AG04450 (cell line): ENCODE results near the gene RIPOR1. TPM values are rescaled to one million over a fixed set of nuclear protein-coding genes. Genes with fewer than 3 reads are reported as not detected.

ENCODE experiments used
- CTCF ChIA-PET: fragments of 300-600, 350-600 bp; formaldehyde crosslinking; extraction: SDS; loops from one replicate; lab custom pipeline; 2022; ENCODE audit warnings: antibody characterized with exemption, inconsistent platforms; lab: Charles Lee
- POLR2A ChIA-PET: fragments of 350-600 bp; formaldehyde crosslinking; extraction: SDS; loops from one replicate; lab custom pipeline; 2021; ENCODE audit warnings: antibody characterized with exemption, inconsistent platforms; lab: Yijun Ruan, JAX
- DNase-seq: peaks from one replicate; pipeline ENCODE4 v3.0.0-alpha.2; 2011; ENCODE audit warnings: low read depth, low spot score
- H3K27ac ChIP-seq: one replicate; pipeline ENCODE4 v1.5.1; 2012; ENCODE audit warnings: low read depth, low read length, control low read depth
- H3K27me3 ChIP-seq: one replicate; pipeline ENCODE4 v1.6.0; 2012; ENCODE audit warnings: low read length; ENCODE audit not compliant: control insufficient read depth, insufficient read depth
- H3K4me3 ChIP-seq: 2 replicates; pipeline ENCODE4 v1.5.1; 2011; ENCODE audit warnings: mild to moderate bottlenecking, low read depth, low read length, control low read depth
- H3K9me3 ChIP-seq: 2 replicates; pipeline ENCODE4 v1.5.1; 2012; ENCODE audit warnings: low read length; ENCODE audit not compliant: control insufficient read depth, insufficient read depth
- polyA minus RNA-seq: library from RNA; depleted of rRNA, polyadenylated mRNA; stranded (reverse); fragments of >200 nt; gene quantifications from 2 replicates; pipeline ENCODE4 v1.2.3, GENCODE V29; 2011; rRNA and poly(A)+ RNA removed
- polyA plus RNA-seq: library from polyadenylated mRNA; depleted of rRNA; stranded (reverse); fragments of >200 nt; gene quantifications from 2 replicates; pipeline ENCODE4 v1.2.3, GENCODE V29; 2011; rRNA removed
- TF ChIP-seq, protein P1 (sequence below): IDR thresholded peaks from 2 replicates; pipeline ENCODE4 v1.5.1; 2011; ENCODE audit warnings: low read depth, low read length, control low read depth, inconsistent platforms

Gene RIPOR1, protein sequence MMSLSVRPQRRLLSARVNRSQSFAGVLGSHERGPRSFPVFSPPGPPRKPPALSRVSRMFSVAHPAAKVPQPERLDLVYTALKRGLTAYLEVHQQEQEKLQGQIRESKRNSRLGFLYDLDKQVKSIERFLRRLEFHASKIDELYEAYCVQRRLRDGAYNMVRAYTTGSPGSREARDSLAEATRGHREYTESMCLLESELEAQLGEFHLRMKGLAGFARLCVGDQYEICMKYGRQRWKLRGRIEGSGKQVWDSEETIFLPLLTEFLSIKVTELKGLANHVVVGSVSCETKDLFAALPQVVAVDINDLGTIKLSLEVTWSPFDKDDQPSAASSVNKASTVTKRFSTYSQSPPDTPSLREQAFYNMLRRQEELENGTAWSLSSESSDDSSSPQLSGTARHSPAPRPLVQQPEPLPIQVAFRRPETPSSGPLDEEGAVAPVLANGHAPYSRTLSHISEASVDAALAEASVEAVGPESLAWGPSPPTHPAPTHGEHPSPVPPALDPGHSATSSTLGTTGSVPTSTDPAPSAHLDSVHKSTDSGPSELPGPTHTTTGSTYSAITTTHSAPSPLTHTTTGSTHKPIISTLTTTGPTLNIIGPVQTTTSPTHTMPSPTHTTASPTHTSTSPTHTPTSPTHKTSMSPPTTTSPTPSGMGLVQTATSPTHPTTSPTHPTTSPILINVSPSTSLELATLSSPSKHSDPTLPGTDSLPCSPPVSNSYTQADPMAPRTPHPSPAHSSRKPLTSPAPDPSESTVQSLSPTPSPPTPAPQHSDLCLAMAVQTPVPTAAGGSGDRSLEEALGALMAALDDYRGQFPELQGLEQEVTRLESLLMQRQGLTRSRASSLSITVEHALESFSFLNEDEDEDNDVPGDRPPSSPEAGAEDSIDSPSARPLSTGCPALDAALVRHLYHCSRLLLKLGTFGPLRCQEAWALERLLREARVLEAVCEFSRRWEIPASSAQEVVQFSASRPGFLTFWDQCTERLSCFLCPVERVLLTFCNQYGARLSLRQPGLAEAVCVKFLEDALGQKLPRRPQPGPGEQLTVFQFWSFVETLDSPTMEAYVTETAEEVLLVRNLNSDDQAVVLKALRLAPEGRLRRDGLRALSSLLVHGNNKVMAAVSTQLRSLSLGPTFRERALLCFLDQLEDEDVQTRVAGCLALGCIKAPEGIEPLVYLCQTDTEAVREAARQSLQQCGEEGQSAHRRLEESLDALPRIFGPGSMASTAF
- polyA plus RNA-seq (9.9 and 11.5 TPM in 2 replicates), polyA minus RNA-seq (17.7 and 28.8 TPM in 2 replicates)

DNA sequence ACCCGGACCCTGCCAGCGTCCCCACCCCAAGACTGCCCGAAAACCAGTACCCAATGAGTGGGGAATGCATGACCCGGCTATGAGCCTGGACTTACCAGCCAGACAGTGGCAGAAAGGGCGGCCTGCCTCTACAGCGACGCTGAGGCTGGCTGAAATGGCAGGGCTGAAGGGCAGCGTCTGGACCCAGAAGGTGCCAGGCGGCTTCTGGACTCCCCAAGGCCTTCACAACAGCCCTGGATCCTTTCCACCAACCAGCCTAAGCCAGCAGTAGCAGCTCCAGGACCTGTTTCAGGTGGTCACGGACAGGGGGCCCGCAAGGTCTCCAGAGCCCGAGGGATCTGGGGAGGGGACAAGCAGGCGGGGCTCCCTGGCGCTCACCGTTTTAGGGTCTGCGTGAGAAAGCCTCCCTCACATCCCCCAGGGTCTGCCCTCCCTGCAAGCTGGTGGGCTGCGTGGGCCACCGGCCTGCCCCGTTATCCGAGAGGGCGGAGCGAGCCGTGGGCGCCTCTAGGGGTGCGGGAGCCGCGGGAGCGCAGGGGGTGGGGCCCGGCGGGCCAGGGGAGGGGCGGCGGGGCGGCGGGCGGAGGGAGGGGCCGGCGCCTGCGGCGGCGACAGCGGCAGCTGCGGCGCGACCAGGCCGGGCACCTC lies at the start of gene RIPOR1:
Gene RIPOR1, plus strand, starts transcription at position 608 of the 648 bp plus-strand sequence. CDS start 9,618 bp downstream, outside the sequence.
- Histone ChIP-seq H3K9me3 (no peaks in the 10 kb centered on the region; the same call in 1 of the 2 replicates), H3K27me3 (no peaks in the 10 kb centered on the region), H3K4me3 (peak within 1 kb of the TSS; percentile 80), H3K27ac (peak within 1 kb of the TSS; percentile 80)
- TF ChIP-seq, protein P1, sequence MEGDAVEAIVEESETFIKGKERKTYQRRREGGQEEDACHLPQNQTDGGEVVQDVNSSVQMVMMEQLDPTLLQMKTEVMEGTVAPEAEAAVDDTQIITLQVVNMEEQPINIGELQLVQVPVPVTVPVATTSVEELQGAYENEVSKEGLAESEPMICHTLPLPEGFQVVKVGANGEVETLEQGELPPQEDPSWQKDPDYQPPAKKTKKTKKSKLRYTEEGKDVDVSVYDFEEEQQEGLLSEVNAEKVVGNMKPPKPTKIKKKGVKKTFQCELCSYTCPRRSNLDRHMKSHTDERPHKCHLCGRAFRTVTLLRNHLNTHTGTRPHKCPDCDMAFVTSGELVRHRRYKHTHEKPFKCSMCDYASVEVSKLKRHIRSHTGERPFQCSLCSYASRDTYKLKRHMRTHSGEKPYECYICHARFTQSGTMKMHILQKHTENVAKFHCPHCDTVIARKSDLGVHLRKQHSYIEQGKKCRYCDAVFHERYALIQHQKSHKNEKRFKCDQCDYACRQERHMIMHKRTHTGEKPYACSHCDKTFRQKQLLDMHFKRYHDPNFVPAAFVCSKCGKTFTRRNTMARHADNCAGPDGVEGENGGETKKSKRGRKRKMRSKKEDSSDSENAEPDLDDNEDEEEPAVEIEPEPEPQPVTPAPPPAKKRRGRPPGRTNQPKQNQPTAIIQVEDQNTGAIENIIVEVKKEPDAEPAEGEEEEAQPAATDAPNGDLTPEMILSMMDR, result 0 out of 2 replicates have a peak, but pooled peaks have one; percentile 8
- CTCF ChIA-PET, result interaction anchor here (2.0 to 8.1 kb wide), 2 partner anchors 6 to 19 kb away, joined by 7 to 52 read pairs; no protein-coding TSS in a partner anchor
- POLR2A ChIA-PET, result interaction anchor here (0.6 to 1.6 kb wide), 3 partner anchors 34 to 63 kb away, joined by 4 to 5 read pairs (median 4); partner anchors contain the start of genes ATP6V0D1 and CTCF
- no peak for DNase-seq

DNA sequence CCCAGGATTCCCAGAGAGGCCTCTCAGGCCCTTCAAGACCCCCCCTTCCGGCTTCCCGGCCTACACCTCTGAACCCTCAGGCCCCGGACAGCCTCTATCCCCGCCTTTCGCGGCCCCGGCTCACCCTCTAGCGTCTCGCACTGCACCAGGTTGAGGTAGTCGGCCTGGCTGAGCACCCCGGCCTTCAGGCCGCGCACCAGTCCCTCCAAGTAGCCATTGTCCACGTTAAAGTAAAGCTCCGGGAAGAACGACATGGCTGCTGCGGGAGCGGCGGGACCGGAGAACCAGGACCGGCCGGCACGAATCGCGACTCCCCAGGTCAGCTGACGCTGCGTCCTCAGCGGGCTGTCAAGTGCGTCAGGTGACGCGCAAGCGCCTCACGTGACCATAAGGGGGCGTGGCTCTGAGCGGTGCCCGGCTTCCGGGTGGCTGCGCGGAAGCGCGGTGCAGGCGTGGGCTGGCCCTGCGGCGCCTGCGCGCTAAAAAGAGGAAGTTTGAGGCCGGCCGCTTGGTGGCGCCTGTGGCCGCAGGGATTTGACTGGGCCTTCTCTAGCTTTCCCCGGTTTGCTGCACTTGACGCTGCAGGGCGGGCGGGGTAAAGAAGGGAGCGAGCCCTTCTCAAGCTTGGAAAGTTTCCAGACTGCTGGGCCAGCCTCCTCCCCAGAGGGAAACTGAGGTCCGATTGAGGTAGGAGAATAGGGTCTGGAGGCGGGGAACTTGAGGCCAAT lies 47.6 kb upstream of the RIPOR1 start, which contains the start of gene ATP6V0D1:
Gene ATP6V0D1, minus strand, starts transcription at position 325 of the 728 bp plus-strand sequence. Its CDS starts 71 bp downstream, at position 254.
- Histone ChIP-seq H3K4me3 (peak within 1 kb of the TSS; percentile 96), H3K27me3 (no peaks in the 10 kb centered on the region), H3K27ac (peak within 1 kb of the TSS; percentile 92), H3K9me3 (no peaks in the 10 kb centered on the region; the same call in 1 of the 2 replicates)
- TF ChIP-seq, protein P1, result peak; percentile 89
- POLR2A ChIA-PET, result interaction anchor here (0.6 to 1.5 kb wide), 10 partner anchors 8 to 452 kb away, joined by 3 to 5 read pairs (median 3); partner anchors contain the start of genes FHOD1 and RIPOR1
- CTCF ChIA-PET, result interaction anchor here (0.6 to 5.5 kb wide), 33 partner anchors 10 to 288 kb away, joined by 3 to 54 read pairs (median 3); partner anchors contain the start of genes ACD, CARMIL2, HSD11B2 and ZDHHC1
- peak; percentile 96 for DNase-seq

DNA sequence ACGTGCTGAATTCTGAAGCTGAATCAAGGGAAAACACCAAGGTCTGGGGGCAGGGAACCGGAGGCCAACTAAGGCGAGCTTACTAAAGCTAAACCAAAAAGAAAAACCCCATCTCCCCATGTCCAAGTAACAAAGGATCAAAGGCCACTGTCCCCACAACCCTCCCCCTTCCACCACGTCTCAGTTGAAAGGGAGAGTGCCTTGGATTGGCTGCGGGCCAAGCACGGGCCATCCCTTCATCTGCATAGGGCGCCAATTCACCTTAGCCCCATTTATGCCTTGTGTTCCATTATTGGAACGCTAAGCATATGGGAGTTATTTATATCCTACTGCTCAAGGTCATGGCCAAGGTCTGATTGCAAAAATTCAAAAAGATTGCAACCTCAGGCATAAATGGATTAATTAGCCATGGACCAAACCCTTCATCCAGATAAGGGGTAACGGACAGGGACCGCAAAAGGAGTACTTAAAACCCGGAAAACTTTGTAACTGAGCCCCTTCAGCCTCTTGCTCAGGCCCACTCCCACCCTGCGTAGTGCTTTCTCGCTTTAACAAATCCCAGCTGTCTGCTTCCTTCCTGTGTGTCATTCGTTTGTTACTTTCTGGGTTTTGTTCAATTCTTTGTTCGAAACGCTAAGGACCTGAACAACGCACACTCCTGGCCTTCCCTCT lies 46.9 kb upstream of the RIPOR1 start:
- Histone ChIP-seq H3K27ac (peak overlapping the region; percentile 57), H3K4me3 (peak overlapping the region; percentile 71), H3K27me3 (no peaks in the 10 kb centered on the region), H3K9me3 (no peaks in the 10 kb centered on the region; the same call in 1 of the 2 replicates)
- TF ChIP-seq, protein P1, result no peak
- DNase-seq, result no peak
- ChIA-PET POLR2A (interaction anchor here (0.6 to 1.5 kb wide), 10 partner anchors 8 to 451 kb away, joined by 3 to 5 read pairs (median 3); partner anchors contain the start of genes FHOD1 and RIPOR1), CTCF (interaction anchor here (0.6 to 5.5 kb wide), 31 partner anchors 10 to 289 kb away, joined by 3 to 54 read pairs (median 4); partner anchors contain the start of genes ACD, CARMIL2, HSD11B2 and ZDHHC1)
